Stimulated activated CD4-positive, alpha-beta T cell treated with anti-CD3 and anti-CD28 coated beads, Interleukin-15, amount 100 ng/mL, for 48 hours (primary cell): ENCODE data around the gene ZNF148.
A peak's percentile ranks its signal among the peaks of the same experiment; 100 is the strongest.
"Not testable (repeated sequence)": the region's sequence is repeated elsewhere in the genome, so short reads cannot be mapped to it uniquely, and the experiment has no call there.

Source experiments
- DNase-seq, 2 donors: peaks; one replicate each; pipeline ENCODE4 v3.0.0-alpha.2; 2020; ENCODE audit warnings: low read depth in 2 of 2

Gene ZNF148, protein sequence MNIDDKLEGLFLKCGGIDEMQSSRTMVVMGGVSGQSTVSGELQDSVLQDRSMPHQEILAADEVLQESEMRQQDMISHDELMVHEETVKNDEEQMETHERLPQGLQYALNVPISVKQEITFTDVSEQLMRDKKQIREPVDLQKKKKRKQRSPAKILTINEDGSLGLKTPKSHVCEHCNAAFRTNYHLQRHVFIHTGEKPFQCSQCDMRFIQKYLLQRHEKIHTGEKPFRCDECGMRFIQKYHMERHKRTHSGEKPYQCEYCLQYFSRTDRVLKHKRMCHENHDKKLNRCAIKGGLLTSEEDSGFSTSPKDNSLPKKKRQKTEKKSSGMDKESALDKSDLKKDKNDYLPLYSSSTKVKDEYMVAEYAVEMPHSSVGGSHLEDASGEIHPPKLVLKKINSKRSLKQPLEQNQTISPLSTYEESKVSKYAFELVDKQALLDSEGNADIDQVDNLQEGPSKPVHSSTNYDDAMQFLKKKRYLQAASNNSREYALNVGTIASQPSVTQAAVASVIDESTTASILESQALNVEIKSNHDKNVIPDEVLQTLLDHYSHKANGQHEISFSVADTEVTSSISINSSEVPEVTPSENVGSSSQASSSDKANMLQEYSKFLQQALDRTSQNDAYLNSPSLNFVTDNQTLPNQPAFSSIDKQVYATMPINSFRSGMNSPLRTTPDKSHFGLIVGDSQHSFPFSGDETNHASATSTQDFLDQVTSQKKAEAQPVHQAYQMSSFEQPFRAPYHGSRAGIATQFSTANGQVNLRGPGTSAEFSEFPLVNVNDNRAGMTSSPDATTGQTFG

DNA sequence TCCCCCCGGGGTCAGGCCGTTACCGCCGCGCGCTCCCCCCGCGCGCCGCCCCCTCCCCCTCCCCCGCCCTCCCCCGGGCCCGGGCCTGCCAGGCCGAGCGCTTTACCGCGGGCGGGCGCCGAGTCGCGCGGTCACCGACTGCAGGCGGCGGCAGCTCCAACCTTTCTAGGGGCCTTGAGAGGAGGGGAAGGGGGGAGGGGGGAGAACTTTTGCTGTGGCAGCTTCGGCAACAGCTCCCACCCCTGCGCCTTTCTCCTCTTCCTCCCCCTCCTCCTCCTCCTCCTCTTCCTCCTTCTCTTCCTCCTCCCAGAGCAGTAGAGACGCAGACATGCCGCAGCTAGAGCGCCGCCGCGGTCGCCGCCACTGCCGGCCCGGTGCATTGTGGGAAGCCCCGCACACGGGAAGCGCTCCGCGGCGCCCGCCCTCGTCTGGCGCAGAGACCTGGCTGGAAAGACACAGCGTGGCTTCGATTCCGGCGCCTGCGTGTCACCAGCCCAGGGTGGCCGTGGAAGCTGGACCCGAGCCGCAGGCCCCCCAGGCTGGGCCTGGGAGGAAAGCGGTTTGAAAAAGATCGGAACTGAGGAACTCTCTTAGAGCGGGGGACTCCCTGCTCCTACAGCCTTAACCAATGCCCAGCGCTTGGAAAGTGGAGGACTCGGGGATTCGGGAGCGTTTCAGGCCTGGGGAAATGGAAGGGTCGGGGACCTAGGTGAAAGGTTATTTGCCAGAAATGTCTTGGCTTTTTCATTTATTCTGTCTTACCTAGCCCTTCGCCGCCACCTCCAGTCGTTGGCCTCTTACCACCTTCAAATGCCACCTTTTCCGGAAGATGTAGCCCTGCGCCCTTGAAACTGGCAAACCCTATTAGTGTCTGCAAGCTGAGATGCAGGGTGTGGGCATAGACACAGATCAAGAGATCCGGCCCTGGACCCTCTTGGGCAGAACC, at the start of gene ZNF148:
ZNF148 (minus strand) TSS at position 330 of the 946 bp plus-strand sequence. CDS start 61,685 bp downstream, outside the sequence.
- peak; percentile 81 to 84 for DNase-seq

DNA sequence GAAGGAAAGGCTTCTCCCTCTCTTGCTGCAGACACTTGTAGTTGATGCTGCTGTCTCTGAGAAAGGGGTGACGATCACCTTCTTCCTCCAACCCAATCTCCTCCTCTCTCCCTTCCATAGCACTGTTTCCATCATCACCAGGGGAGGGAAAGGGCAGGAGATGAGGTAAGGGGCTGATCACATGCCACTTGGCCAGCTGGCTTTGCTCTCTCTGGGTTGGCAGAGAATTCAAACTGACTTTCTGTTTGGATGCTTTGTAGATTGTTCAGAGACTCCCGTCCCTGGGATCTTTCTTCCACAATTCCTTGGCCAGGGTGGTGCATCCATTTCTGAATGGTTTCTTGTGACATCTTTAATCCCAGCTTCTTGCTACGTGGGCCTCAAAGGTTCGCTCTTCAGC, 43.2 kb upstream of the ZNF148 start:
- no peak for DNase-seq

DNA sequence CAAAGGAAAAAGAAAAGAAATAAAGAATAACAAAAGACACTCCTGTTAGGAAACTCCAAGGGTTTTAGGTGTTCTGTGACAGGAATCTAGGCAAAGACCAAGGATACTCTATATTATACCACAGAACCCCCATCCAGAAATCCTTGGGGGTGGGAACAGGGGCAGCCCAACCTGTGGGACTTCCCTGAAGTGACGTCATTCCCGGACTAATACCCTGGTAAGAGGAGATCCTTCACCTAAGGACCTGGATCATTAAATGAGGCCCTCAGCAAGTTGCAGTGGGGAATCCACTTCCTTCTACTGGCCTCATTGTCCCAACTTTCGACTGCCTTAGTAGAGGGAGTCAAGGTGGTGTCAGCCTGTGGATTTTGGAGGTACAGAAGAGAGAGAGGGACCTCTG, 41.1 kb upstream of the ZNF148 start:
- DNase-seq, result no peak

DNA sequence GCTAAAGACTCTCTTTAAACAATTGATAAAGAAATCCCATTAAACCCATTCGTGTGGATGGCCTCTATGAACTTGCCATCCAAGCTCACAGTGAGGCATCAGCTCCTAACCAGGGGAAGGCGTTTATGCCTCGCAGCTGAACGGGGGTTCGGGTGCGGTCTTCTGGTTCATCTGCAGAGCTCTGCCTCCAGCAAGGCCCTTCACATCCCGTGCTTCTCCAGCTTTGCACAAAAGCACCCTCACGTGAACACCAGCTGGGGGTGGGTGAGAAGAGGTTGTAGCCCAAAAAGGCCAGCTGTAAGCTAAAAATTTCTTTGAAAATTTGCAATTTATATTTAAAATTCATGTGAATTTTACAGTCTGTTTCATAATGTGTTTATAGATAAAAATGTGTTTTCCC, 39.5 kb upstream of the ZNF148 start:
- no peak for DNase-seq

DNA sequence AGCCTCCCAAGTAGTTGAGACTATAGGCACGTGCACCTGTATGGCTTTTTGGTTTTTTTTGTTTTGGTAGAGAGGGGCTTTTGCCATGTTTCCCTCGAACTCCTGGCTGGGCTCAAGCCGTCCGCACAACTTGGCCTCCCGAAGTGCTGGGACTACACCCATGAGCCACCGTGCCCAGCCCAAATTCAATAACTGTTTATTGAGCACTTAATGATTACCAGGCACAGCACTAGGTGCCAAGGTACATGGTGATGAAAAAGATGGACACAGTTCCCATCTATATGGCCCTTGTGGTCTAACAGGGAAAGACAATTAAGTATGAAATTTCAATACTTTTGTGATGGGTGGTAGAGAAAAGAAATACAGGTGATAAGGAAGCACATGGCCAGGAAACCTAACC, 35.8 kb upstream of the ZNF148 start:
- no peak for DNase-seq

DNA sequence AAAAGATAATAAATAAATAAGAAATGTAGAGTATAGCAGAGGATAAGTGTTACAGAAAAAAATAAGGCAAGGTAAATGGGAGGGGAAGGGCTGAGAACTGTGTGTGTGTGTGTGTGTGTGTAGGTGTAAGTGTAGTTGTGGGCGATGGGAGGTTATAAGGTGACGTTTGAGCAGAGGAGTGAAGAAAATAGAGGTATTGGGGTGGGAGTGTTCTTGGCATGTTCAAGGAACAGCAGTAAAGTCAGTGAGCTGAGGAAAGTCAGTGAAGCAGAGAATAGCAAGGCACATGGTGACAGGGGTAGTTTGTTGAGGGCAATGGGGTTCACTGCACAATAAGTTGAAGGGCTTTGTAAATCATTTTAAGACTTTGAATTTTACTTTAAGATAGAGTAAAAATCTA, 30.9 kb upstream of the ZNF148 start:
- no peak for DNase-seq

DNA sequence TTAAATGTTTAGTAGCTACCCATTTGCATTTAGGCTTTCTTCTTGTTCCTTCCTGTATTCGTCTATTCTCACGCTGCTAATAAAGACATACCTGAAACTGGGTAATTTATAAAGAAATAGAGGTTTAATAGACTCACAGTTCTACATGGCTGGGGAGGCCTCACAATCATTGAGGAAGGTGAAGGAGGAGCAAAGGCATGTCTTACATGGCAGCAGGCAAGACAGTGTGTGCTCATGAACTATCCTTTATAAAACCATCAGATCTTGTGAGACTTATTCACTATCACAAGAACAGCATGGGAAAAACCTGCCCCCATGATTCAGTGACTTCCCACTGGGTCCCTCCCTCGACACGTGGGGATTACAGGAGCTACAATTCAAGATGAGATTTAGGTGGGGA, 30.4 kb upstream of the ZNF148 start:
- not testable (repeated sequence) for DNase-seq

DNA sequence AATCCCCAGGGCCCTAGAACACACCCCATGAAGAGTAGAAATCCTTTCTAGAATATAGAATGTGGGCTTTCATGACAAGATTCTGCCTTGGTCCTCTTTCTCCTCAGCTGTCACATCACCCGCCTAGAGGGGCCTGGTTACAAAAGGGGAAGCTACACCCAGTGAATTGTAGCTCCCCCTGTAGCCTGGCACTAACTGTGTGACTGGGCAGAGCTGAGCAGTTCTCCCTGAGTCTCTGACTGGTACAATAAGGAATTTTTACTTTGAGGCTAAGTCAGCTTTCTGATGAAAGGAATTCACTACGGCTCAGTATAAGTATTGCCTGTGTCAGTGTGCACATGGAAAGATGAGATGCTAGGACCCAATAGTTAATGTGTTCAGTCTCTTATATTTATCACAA, 28.7 kb upstream of the ZNF148 start:
- no peak for DNase-seq

DNA sequence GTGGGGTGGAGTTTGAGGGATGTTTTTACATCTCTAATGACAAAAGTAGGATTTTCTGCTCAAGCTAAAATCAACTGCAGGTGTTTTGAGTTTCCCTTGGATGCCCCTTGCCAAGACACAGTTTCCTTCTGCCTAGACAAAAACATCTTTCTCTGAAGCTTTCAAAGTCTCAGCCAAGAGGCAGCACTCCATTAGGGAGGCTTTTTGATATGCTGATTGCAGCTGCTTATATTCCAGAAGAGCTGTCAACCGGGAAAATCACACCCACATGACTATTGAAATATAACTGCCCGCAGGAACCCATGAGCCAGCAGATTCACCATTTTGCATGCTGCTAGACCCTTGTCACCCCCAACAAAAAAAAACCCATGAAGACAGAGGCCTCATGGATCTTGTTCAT, 27.5 kb upstream of the ZNF148 start:
- DNase-seq, result no peak

DNA sequence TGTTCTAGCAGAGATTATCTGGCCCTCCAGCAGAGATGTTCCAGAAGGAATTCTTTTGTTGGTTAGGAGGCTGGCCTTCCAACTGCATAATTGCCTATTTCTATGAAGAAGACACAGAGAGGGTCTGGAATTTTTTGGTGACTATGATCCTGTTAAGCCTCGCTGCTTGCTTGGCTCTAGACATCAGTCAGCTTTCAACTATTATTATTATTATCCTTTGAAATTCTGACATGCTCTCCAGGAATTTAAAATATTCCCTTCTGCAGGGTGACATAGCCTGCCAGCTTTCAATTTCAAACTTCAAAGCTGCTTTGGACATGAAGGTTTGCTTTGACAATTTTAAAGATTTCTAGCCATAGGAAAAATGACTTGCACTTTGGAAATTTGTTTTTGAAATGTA, 26.3 kb upstream of the ZNF148 start:
- no peak for DNase-seq

DNA sequence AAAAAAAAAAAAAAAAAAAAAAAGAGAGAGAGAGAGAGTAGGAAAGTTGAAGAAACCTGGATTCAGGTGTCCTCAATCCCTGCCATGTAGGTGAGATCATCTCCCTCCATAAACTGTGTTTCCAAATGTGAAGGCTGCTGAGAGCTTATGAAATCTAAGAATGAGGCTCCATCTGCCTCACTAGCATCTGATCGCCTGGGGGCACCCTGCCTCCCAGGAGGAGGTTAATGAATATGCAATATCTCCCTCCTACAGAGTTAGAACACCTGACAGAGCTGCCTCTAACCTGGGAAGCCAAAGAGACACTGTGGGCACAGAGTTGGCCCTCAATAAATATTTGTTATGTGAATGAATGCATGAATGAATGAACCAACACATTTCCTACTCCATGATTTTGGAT, 23.8 kb upstream of the ZNF148 start:
- DNase-seq, result no peak

DNA sequence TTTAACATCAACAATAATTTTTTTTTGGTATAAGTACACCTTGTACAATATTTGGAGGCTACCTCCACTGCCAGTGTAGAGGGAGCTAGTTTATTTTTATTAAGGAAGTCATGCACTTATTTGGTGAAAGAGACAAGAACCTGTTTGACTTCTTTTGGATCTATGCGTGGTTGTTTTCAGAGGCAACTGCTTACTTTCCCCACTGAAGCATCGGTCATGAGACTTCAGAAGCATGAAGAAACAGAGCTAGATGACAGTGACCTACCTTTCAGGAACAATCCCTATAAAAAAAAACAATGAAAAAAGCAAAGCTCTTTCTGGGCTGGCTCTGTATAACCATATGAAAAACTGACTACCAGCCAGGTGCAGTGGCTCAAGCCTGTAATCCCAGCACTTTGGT, 20.0 kb upstream of the ZNF148 start:
- DNase-seq, result no peak

DNA sequence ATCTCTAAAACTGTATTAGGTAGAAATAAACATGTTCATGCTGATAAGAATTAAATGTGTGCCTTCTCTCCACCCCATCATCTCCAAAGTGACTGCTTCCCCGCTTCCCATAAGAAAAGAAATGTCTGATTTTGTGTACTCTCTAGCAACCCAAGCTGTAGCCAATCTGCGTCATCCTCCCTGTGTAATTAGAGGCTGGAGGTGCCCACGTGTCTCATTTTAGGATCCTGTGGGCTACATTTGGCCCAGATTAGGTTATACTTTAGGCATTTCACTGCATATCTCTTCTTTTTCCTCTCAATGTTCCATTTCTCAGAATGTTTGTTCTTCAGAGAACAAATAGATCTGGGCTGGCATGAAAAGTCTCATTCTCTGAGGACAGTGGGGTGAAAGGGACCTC, 19.3 kb upstream of the ZNF148 start:
- DNase-seq, result no peak

DNA sequence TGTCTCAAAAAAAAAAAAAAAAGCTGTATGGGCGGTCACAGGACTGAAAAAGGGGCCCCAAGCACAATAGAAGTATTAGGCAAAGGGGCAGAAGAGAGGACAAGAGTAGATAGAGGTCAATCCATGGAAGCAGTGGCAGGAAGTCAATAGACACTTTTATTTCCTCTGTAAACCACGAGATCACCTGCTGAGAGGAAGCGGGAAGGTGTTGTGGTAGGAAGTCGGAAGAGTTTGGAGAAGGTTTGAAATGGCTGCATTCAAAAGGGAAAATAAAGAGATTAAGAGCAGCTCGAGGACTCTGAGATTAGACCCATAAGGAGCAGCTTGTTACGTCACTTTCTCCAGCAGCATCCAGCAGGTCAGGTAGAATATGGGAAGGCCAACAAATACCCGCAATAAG, 14.2 kb upstream of the ZNF148 start:
- no peak for DNase-seq

DNA sequence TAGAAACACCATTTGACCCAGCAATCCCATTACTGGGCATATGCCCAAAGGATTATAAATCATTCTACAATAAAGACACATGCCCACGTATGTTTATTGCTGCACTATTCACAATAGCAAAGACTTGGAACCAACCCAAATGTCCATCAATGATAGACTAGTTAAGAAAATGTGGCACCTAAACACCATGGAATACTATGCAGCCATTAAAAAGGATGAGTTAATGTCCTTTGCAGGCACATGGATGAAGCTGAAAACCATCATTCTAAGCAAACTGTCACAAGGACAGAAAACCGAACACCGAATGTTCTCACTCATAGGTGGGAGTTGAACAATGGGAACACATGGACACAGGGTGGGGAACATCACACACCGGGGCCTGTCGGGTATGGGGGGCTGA, 13.2 kb upstream of the ZNF148 start:
- DNase-seq, result not testable (repeated sequence)

DNA sequence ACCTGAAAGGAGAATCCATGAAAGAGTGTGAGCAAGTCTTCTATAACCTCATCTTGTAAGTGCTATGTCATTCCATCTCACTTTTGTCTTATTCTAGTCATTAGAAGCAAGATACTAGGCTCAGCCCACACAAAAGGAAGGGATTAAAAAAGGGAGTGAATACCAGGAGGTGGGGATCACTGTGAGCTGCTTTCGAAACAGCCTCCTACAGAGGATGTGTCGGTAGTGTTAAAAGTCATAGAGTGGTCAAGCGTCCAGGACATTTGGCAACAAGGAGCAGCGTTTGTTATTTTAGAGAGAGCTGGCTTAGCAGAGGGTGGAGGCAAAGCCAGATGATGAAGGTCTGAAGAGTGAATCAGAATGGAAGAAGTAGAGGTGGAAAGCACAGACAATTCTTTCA, 11.7 kb upstream of the ZNF148 start:
- no peak for DNase-seq

DNA sequence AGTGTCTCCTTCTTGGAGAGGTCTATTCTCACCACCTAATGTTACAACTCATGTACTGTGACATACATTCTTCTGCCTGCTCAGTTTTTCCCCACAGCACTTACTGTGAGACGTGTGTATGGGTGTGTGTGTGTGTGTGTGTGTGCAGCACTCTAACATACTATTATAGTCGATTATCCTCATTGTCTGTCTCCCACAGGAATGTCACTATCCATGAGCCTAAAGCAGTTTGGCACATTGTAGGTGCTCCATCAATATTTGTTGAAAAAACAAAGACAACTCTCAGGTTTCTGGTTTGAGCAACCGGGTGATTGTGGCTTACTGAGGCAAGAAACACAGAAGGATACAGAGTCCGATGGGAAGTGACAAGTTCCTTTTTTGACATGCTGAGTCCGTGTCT, 8.6 kb upstream of the ZNF148 start:
- no peak for DNase-seq

DNA sequence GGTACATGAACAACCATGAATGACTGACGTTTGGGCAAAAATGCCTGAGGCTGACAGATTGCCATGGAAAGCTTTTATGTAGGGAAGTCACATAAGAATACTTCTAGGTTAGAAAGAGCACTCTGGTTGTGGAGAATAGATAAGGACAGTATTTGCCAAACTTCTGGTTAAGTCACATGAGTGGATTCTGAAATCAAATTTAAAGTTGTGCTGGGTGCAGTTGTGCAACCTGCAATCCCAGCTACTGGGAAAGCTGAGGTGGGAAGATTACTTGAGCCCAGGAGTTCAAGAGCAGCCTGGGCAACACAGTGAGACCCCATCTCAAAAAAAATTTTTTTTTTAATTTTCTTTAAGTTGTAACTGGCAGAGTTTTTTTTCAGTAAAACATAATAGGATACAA, 7.2 kb upstream of the ZNF148 start:
- no peak for DNase-seq

DNA sequence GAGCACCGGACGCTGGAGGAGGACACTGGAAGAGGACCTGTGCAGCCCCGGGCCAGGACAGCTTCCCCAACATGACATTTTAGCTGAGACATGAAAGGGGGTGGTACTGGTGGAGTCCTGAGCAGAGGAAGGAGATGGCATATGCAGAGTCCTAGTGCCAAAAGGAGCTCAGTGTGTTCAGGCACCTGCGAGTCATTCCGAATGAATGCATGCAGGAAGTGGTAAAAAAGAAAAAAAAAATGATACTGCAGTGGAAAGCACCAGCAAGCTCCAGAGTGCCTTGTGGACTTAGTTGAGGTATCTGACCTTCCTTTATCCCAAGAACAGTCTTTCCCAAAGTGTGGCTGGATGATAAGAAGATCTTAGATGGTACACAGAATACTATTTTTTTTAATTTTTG, 6.6 kb upstream of the ZNF148 start:
- DNase-seq, result peak in 1 of 2 donors; percentile 5

DNA sequence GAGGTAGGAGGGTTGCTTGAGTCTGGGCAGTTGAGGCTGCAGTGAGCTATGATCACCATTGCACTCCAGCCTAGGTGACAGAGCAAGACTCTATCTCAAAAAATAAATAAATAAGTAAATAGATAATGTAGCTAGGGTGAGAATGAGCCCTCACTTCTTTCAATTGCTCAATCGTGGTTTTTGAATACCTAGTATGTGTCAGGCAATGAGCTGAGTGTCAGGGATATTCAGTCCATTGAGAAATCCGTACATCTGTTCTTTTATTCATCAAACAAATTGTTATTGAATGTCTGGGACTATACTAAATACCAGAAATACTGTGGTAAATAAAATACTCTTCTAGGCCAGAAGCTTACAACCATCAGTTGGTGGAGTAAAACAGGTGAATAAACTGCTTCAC, 6.2 kb upstream of the ZNF148 start:
- DNase-seq, result no peak

DNA sequence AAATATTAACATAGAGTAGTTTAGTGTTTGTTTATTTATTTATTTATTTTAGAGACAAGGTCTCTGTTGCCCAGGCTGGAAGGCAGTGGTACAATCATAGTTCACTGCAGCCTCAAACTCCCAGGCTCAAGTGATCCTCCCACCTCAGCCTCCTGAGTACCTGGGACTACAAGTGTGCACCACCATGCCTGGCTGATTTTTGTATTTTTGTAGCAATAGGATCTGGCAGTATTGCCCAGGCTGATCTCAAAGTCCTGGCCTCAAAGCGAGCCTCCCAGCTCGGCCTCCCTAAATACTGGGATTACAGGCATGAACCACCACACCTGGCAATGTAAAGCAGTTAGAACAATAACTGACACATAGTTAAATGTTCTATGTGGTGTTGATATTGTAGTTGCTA, 4.4 kb upstream of the ZNF148 start:
- no peak for DNase-seq

DNA sequence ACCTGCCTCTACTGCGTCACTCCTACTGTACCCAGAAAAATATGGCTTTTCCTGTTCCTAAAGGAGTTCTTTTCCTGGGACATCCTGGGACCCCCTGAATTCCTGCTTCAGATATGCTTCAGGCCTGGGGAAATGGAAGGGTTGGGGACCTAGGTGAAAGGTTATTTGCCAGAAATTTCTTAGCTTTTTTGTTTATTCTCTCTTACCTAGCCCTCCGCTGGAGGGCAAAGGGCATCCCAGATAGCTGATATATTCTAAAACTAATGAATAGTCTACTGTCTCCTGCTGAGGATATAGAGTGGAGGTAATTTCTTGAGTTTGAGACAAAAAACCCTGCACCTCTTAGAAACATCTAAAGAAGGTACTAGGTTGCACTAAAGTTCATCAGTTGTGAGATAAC, 3.6 kb upstream of the ZNF148 start:
- no peak for DNase-seq
